Activated CD4-positive, alpha-beta T cell treated with anti-CD3 and anti-CD28 coated beads, Interleukin-2, amount 50 U/mL, for 1 hour (primary cell): ENCODE data around the gene ABO.
"Not testable (repeated sequence)": the region's sequence is repeated elsewhere in the genome, so short reads cannot be mapped to it uniquely, and the experiment has no call there.

Experiments used
- DNase-seq: peaks from one replicate; pipeline ENCODE4 v3.0.0-alpha.2; 2020

Gene ABO

GRCh38 chr9:133275105-133276000 lies at the start of gene ABO:
Gene ABO (minus strand): TSS chr9:133275201.
- DNase-seq: no peak

GRCh38 chr9:133323991-133324703 lies 49.1 kb upstream of the ABO start:
- no peak for DNase-seq

- no peak for DNase-seq
Measured at GRCh38 chr9:133323211-133323610, 48.2 kb upstream of the ABO start.

GRCh38 chr9:133322701-133323100 lies 47.7 kb upstream of the ABO start:
- no peak for DNase-seq

- no peak for DNase-seq
Measured at GRCh38 chr9:133321411-133321935, 46.5 kb upstream of the ABO start.

- no peak for DNase-seq
Measured at GRCh38 chr9:133320421-133320881, 45.5 kb upstream of the ABO start.

- DNase-seq: not testable (repeated sequence)
Measured at GRCh38 chr9:133317551-133317950, 42.5 kb upstream of the ABO start.

GRCh38 chr9:133315997-133316396 lies 41.0 kb upstream of the ABO start:
- no peak for DNase-seq

- no peak for DNase-seq
Measured at GRCh38 chr9:133309608-133310007, 34.6 kb upstream of the ABO start.

GRCh38 chr9:133307301-133307700 lies 32.3 kb upstream of the ABO start:
- DNase-seq: no peak

- no peak for DNase-seq
Measured at GRCh38 chr9:133306242-133307204, 31.5 kb upstream of the ABO start.

- no peak for DNase-seq
Measured at GRCh38 chr9:133305731-133306130, 30.7 kb upstream of the ABO start.

GRCh38 chr9:133304477-133305377 lies 29.7 kb upstream of the ABO start:
- no peak for DNase-seq

GRCh38 chr9:133304158-133304470 lies 29.1 kb upstream of the ABO start:
- no peak for DNase-seq

GRCh38 chr9:133303266-133304157 lies 28.5 kb upstream of the ABO start:
- no peak for DNase-seq

- no peak for DNase-seq
Measured at GRCh38 chr9:133301253-133302230, 26.5 kb upstream of the ABO start.

GRCh38 chr9:133299996-133300395 lies 25.0 kb upstream of the ABO start:
- not testable (repeated sequence) for DNase-seq

- DNase-seq: no peak
Measured at GRCh38 chr9:133294257-133294656, 19.3 kb upstream of the ABO start.

GRCh38 chr9:133290751-133291302 lies 15.8 kb upstream of the ABO start:
- no peak for DNase-seq
